H1 (cell line): ENCODE data around the gene GYPC. TPM values are rescaled to one million over a fixed set of nuclear protein-coding genes. Genes with fewer than 3 reads are reported as not detected.

Source experiments
- CTCF ChIA-PET: fragments of 300-600 bp; sonication (Branson Sonifier 250); formaldehyde crosslinking; loops from one replicate; lab custom pipeline; 2021; ENCODE audit not compliant: partially characterized antibody; lab: Charles Lee
- POLR2A ChIA-PET: fragments of 300-600 bp; sonication (Branson Sonifier 250); formaldehyde crosslinking; loops from one replicate; lab custom pipeline; 2021; ENCODE audit warnings: inconsistent platforms; ENCODE audit not compliant: partially characterized antibody; lab: Charles Lee
- DNase-seq, 2 experiments: peaks; one replicate each; pipeline versions ENCODE4 v3.0.0 to v3.0.0-alpha.2; 2010 to 2022; ENCODE audit warnings: low spot score in 2 of 2, low read depth in 1 of 2, mixed read lengths in 1 of 2
- FAIRE-seq: peaks from 2 replicates; lab custom pipeline; 2011; peaks lifted over from hg19 to GRCh38; lab: Jason Lieb, UNC
- H2AFZ ChIP-seq: 2 replicates; pipeline ENCODE4 v1.8.1; 2012; ENCODE audit warnings: low read length, inconsistent platforms
- H2AK5ac ChIP-seq: 2 replicates; pipeline ENCODE4 v1.6.1; 2013; ENCODE audit warnings: low read depth, low read length
- H2BK120ac ChIP-seq: replicated peaks from 2 replicates; pipeline ENCODE3; 2013; ENCODE audit warnings: low read depth, low read length, inconsistent platforms
- H2BK12ac ChIP-seq: 2 replicates; pipeline ENCODE4 v1.6.1; 2013; ENCODE audit warnings: low read depth, low read length
- H2BK15ac ChIP-seq: 2 replicates; pipeline ENCODE4 v1.6.1; 2013; ENCODE audit warnings: low read length
- H2BK20ac ChIP-seq: 2 replicates; pipeline ENCODE4 v1.6.1; 2013; ENCODE audit warnings: low read length
- H2BK5ac ChIP-seq: 2 replicates; pipeline ENCODE4 v1.6.1; 2013; ENCODE audit warnings: low read depth, low read length
- H3K14ac ChIP-seq: 2 replicates; pipeline ENCODE4 v1.6.1; 2013; ENCODE audit warnings: inconsistent platforms; ENCODE audit not compliant: insufficient read length
- H3K18ac ChIP-seq: 2 replicates; pipeline ENCODE4 v1.6.1; 2013; ENCODE audit warnings: low read length; ENCODE audit errors: extremely low read depth
- H3K23ac ChIP-seq: 2 replicates; pipeline ENCODE4 v1.6.1; 2013; ENCODE audit warnings: inconsistent platforms; ENCODE audit not compliant: insufficient read length
- H3K23me2 ChIP-seq: 2 replicates; pipeline ENCODE4 v1.6.1; 2013; ENCODE audit warnings: low read depth, low read length
- H3K27ac ChIP-seq: 2 replicates; pipeline ENCODE4 v1.6.1; 2011; ENCODE audit warnings: low read depth, low read length, inconsistent platforms
- H3K27me3 ChIP-seq, 4 experiments: replicated peaks in 1 of 4; 1 replicate in 1 of 4; 2 replicates in 3 of 4; pipeline versions ENCODE4 v1.6.1 to v1.8.1; 2011 to 2013; ENCODE audit warnings: low read length in 3 of 4, mild to moderate bottlenecking in 3 of 4, inconsistent platforms in 2 of 4, mixed read lengths in 2 of 4, moderate library complexity in 1 of 4; ENCODE audit not compliant: control insufficient read depth in 3 of 4, insufficient read depth in 3 of 4; ENCODE audit errors: extremely low read depth in 1 of 4
- H3K36me3 ChIP-seq, 4 experiments: 2 replicates each; pipeline versions ENCODE4 v1.6.1 to v1.8.1; 2011 to 2013; ENCODE audit warnings: mild to moderate bottlenecking in 4 of 4, low read length in 3 of 4, moderate library complexity in 2 of 4, control low read depth in 1 of 4, inconsistent platforms in 1 of 4; ENCODE audit not compliant: insufficient read depth in 4 of 4, control insufficient read depth in 2 of 4
- H3K4ac ChIP-seq: replicated peaks from 2 replicates; pipeline ENCODE3; 2013; ENCODE audit warnings: low read length, low read depth, mixed read lengths, inconsistent platforms; ENCODE audit not compliant: insufficient read length
- H3K4me1 ChIP-seq, 4 experiments: replicated peaks in 1 of 4; 1 replicate in 1 of 4; 2 replicates in 3 of 4; pipeline versions ENCODE4 v1.6.1 to v1.8.1; 2011 to 2013; ENCODE audit warnings: low read length in 3 of 4, inconsistent platforms in 2 of 4, mixed read lengths in 1 of 4; ENCODE audit not compliant: insufficient read depth in 4 of 4, control insufficient read depth in 3 of 4
- H3K4me2 ChIP-seq, 2 experiments: 2 replicates each; pipeline versions ENCODE4 v1.6.1 to v1.8.1; 2011 to 2013; ENCODE audit warnings: low read depth in 2 of 2, low read length in 2 of 2, control low read depth in 1 of 2, inconsistent platforms in 1 of 2, mild to moderate bottlenecking in 1 of 2; ENCODE audit not compliant: insufficient read depth in 1 of 2
- H3K4me3 ChIP-seq, 4 experiments: fragments of 200-600, 300-600 bp in 1 of 4; sonication (generic), shearing (Covaris generic), sonication (Bioruptor Twin) in 1 of 4; 2 replicates each; pipeline versions ENCODE4 v1.5.1 to v1.8.1; 2011 to 2016; ENCODE audit warnings: low read length in 4 of 4, low read depth in 3 of 4, control low read depth in 2 of 4, inconsistent platforms in 2 of 4, mild to moderate bottlenecking in 2 of 4, mixed read lengths in 1 of 4, moderate library complexity in 1 of 4; ENCODE audit not compliant: insufficient read depth in 2 of 4; ENCODE audit errors: extremely low read depth in 1 of 4
- H3K56ac ChIP-seq: replicated peaks from 2 replicates; pipeline ENCODE3; 2013; ENCODE audit warnings: low read depth, mild to moderate bottlenecking, mixed read lengths, low read length, inconsistent platforms; ENCODE audit not compliant: insufficient read length
- H3K79me1 ChIP-seq: 2 replicates; pipeline ENCODE4 v1.6.1; 2013; ENCODE audit warnings: low read depth, low read length, control low read depth
- H3K79me2 ChIP-seq, 2 experiments: 2 replicates each; pipeline versions ENCODE4 v1.6.1 to v1.8.1; 2012 to 2013; ENCODE audit warnings: low read length in 2 of 2, mild to moderate bottlenecking in 2 of 2, inconsistent platforms in 1 of 2; ENCODE audit not compliant: insufficient read depth in 2 of 2, control insufficient read depth in 1 of 2
- H3K9ac ChIP-seq, 4 experiments: replicated peaks in 1 of 4; 1 replicate in 1 of 4; 2 replicates in 3 of 4; pipeline versions ENCODE4 v1.6.1 to v1.8.1; 2011 to 2013; ENCODE audit warnings: low read depth in 3 of 4, low read length in 3 of 4, control low read depth in 2 of 4, mild to moderate bottlenecking in 2 of 4, moderate library complexity in 2 of 4, inconsistent platforms in 1 of 4; ENCODE audit errors: extremely low read depth in 1 of 4
- H3K9me3 ChIP-seq, 2 experiments: 2 replicates each; pipeline versions ENCODE4 v1.6.1 to v1.8.1; 2012 to 2013; ENCODE audit warnings: mild to moderate bottlenecking in 2 of 2, moderate library complexity in 2 of 2, control low read depth in 1 of 2, inconsistent platforms in 1 of 2, low read depth in 1 of 2, low read length in 1 of 2, mixed read lengths in 1 of 2; ENCODE audit not compliant: insufficient read depth in 2 of 2
- H4K20me1 ChIP-seq, 2 experiments: replicated peaks in 1 of 2; 2 replicates each; pipeline versions ENCODE3 to v1.8.1; 2011 to 2013; ENCODE audit warnings: inconsistent platforms in 2 of 2, low read length in 2 of 2, mild to moderate bottlenecking in 1 of 2; ENCODE audit not compliant: insufficient read depth in 2 of 2, control insufficient read depth in 1 of 2
- H4K5ac ChIP-seq: 2 replicates; pipeline ENCODE4 v1.6.1; 2013; ENCODE audit warnings: low read length, low read depth, mixed read lengths, inconsistent platforms; ENCODE audit not compliant: insufficient read length
- H4K8ac ChIP-seq: 2 replicates; pipeline ENCODE4 v1.8.0; 2013; ENCODE audit warnings: mild to moderate bottlenecking, moderate library complexity, low read length, inconsistent platforms; ENCODE audit not compliant: insufficient read depth; ENCODE audit errors: extremely low read depth
- H4K91ac ChIP-seq: replicated peaks from 2 replicates; pipeline ENCODE3; 2013; ENCODE audit warnings: low read length, mixed read lengths, inconsistent platforms; ENCODE audit not compliant: insufficient read length
- BCL11A ChIP-seq, 2 experiments: IDR thresholded peaks; one replicate each; pipeline ENCODE4 v1.6.1; 2011; ENCODE audit warnings: low read depth in 2 of 2, low read length in 2 of 2, mild to moderate bottlenecking in 2 of 2
- CTBP2 ChIP-seq: IDR thresholded peaks from 2 replicates; pipeline ENCODE4 v1.7.0; 2011; ENCODE audit warnings: borderline replicate concordance, mild to moderate bottlenecking, moderate library complexity, mixed read lengths, low read length; ENCODE audit not compliant: insufficient read depth, insufficient read length
- EP300 ChIP-seq, 2 experiments: IDR thresholded peaks; 1 replicate in 1 of 2; 2 replicates in 1 of 2; pipeline ENCODE4 v1.6.1; 2011 to 2012; ENCODE audit warnings: low read depth in 2 of 2, low read length in 2 of 2, mild to moderate bottlenecking in 2 of 2, borderline replicate concordance in 1 of 2, inconsistent platforms in 1 of 2, moderate library complexity in 1 of 2
- SP2 ChIP-seq: IDR thresholded peaks from 2 replicates; pipeline ENCODE4 v1.6.1; 2012; ENCODE audit warnings: mild to moderate bottlenecking, low read length, inconsistent platforms
- SUZ12 ChIP-seq: fragments of 200-600 bp; sonication (generic); IDR thresholded peaks from 2 replicates; pipeline ENCODE4 v1.6.1; 2012; ENCODE audit warnings: mild to moderate bottlenecking, inconsistent platforms, low read length, moderate library complexity, mixed read lengths
- WGBS, 2 experiments: shearing (Covaris generic) in 1 of 2; methylation state at CpG; one replicate each; pipeline versions ENCODE4 v1.1.6 to v1.1.7; 2013 to 2015; ENCODE audit warnings: low lambda C conversion rate in 2 of 2, mixed read lengths in 2 of 2, inconsistent platforms in 1 of 2, low coverage in 1 of 2, missing lambda C conversion rate in 1 of 2; ENCODE audit not compliant: insufficient replicate concordance in 2 of 2, insufficient coverage in 1 of 2, insufficient read length in 1 of 2; ENCODE audit errors: extremely low coverage in 1 of 2, missing lambda C conversion rate in 1 of 2; 5-methylcytosine and 5-hydroxymethylcytosine counted together
- polyA plus RNA-seq, 7 experiments: library from polyadenylated mRNA; depleted of rRNA in 3 of 7; stranded (reverse) in 5 of 7; unstranded in 2 of 7; fragments of >200 nt in 5 of 7; fragments of 200-250 nt in 2 of 7; gene quantifications; 1 replicate in 5 of 7; 2 replicates in 1 of 7; 4 replicates in 1 of 7; pipeline versions ENCODE4 v1.2.1 to v1.2.3, GENCODE V29; 2011 to 2013; ENCODE audit warnings: missing spikeins in 2 of 7, mixed read lengths in 2 of 7
- total RNA-seq: library from RNA; stranded (reverse); fragmentation: NEBNext Ultra II Directional; extraction: Animal tissue kit (Norgen Biotek cat#: 25700); gene quantifications from 2 replicates; pipeline ENCODE4 v1.2.1, GENCODE V29; 2021

The GYPC gene
- total and polyA plus RNA-seq, 2 of the 8 experiments (the other 6 are each of a cell fraction or from before 2014, with no cell fraction given), result 26.8 to 53.6 TPM

DNA sequence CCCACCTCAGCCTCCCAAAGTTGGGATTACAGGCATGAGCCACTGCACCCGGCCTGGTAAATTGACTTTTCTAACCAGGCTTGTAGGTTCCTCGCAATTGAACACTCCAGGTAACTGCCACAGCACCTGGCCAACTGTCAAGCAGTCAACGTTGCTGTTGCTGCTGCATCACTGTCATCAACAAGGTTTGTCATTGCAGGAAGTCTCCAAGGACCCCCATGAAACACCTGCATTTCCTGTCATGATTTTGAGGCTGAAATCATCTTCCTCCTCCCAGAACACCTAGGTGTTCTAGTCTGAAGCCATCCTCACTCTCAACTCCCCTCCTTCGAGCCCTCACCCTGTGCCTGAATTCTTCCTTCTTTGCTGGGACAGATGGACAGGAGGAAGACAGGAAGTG is 29.7 kb downstream of the GYPC start:
- H4K5ac ChIP-seq, result no peak overlapping the region
- no peaks in the 10 kb centered on the region for H3K23me2 ChIP-seq
- H3K79me1 ChIP-seq, result no peaks in the 10 kb centered on the region
- H3K18ac ChIP-seq, result no peak overlapping the region
- H2BK5ac ChIP-seq, result no peak overlapping the region
- POLR2A ChIA-PET, result interaction anchor here (1.3 kb wide), 1 partner anchor 13 kb away, joined by 4 read pairs; no protein-coding TSS in a partner anchor
- no peak for FAIRE-seq
- no peak overlapping the region for H3K23ac ChIP-seq
- H2AK5ac ChIP-seq, result no peak overlapping the region
- H3K56ac ChIP-seq, result no peak overlapping the region
- H3K27me3 ChIP-seq, result no peaks in the 10 kb centered on the region
- DNase-seq, result no peak
- H2BK20ac ChIP-seq, result no peak overlapping the region
- no peak overlapping the region for H3K4ac ChIP-seq
- H3K36me3 ChIP-seq, result 0 out of 8 replicates have a peak, but pooled peaks cover 0 to 2% (median 0%) of the 10 kb centered on the region in 4 experiments
- CTCF ChIA-PET, result no interaction called here
- H3K9ac ChIP-seq, result no peak overlapping the region
- TF ChIP-seq CTBP2 (no peak), SP2 (no peak), BCL11A (IDR thresholded peaks at IDR 0.05; ENCODE audit: low read depth in 2 of 2, low read length in 2 of 2) (no peak), SUZ12 (no peak), EP300 (IDR thresholded peaks at IDR 0.05; ENCODE audit: borderline replicate concordance in 1 of 2, low read depth in 2 of 2, low read length in 2 of 2) (no peak)
- no peak overlapping the region for H3K27ac ChIP-seq
- no peak overlapping the region for H2BK120ac ChIP-seq
- no peak overlapping the region for H2BK12ac ChIP-seq
- H3K4me3 ChIP-seq, result no peak overlapping the region
- peaks cover 0 to 2% of the 10 kb centered on the region in 2 experiments; a peak in 1 of 4 replicates for H3K9me3 ChIP-seq
- no peaks in the 10 kb centered on the region for H4K20me1 ChIP-seq
- no peak overlapping the region for H3K14ac ChIP-seq
- no peak overlapping the region for H2AFZ ChIP-seq
- H2BK15ac ChIP-seq, result no peak overlapping the region
- 81% methylated on average over 4 of the region's 4 CpGs; no CpG with 5 or more reads in 1 of the 2 experiments for WGBS, 2 experiments
- no peaks in the 10 kb centered on the region; a peak in 1 of 7 replicates for H3K4me1 ChIP-seq
- no peaks in the 10 kb centered on the region for H3K79me2 ChIP-seq
- H4K8ac ChIP-seq, result no peak overlapping the region
- H4K91ac ChIP-seq, result no peak overlapping the region
- H3K4me2 ChIP-seq, result no peak overlapping the region
